A549 (cell line): ENCODE measurements around the gene CMTM4. TPM values are rescaled to one million over a fixed set of nuclear protein-coding genes. Genes with fewer than 3 reads are reported as not detected.

Source experiments
- ATAC-seq, 2 experiments: fragments of 200-7000 bp in 1 of 2; fragments of >200 bp in 1 of 2; cut with Nextera tagmentation in 1 of 2; cut with Tn5 transposase in 1 of 2; 3 replicates each; pipeline versions ENCODE4 v1.8.0 to v1.9.1; 2018 to 2020; ENCODE audit warnings: mild to moderate bottlenecking in 1 of 2, moderate library complexity in 1 of 2
- CTCF ChIA-PET: fragments of 300-600 bp; sonication (Branson Sonifier 250); formaldehyde crosslinking; extraction: SDS; loops from one replicate; lab custom pipeline; 2021; ENCODE audit warnings: antibody characterized with exemption, inconsistent platforms; lab: Yijun Ruan, JAX
- POLR2A ChIA-PET: fragments of 350-600 bp; formaldehyde crosslinking; extraction: SDS; loops from one replicate; lab custom pipeline; 2021; ENCODE audit warnings: antibody characterized with exemption, inconsistent platforms; lab: Yijun Ruan, JAX
- DNase-seq, 2 experiments: peaks; one replicate each; pipeline versions ENCODE4 v3.0.0 to v3.0.0-alpha.2; 2011 to 2016; ENCODE audit warnings: low read depth in 1 of 2, low spot score in 1 of 2
- FAIRE-seq: peaks from 2 replicates; lab custom pipeline; 2011; peaks lifted over from hg19 to GRCh38; lab: Jason Lieb, UNC
- H3K27ac ChIP-seq, 2 experiments: fragments of >200 bp; sonication (Bioruptor Twin); formaldehyde crosslinking; 3 replicates each; pipeline ENCODE4 v1.5.1; 2016 to 2017
- H3K4me1 ChIP-seq: fragments of >200 bp; sonication (Bioruptor Twin); formaldehyde crosslinking; 3 replicates; pipeline ENCODE4 v1.6.1; 2016
- H3K4me2 ChIP-seq: fragments of >200 bp; sonication (Bioruptor Twin); formaldehyde crosslinking; 3 replicates; pipeline ENCODE4 v1.6.1; 2016
- H3K4me3 ChIP-seq: fragments of >200 bp; sonication (Bioruptor Twin); formaldehyde crosslinking; 3 replicates; pipeline ENCODE4 v1.5.1; 2016
- H3K9me3 ChIP-seq: fragments of >200 bp; sonication (Bioruptor Twin); formaldehyde crosslinking; 3 replicates; pipeline ENCODE4 v1.6.1; 2016
- ATOH8 ChIP-seq: fragments of 250-450 bp; sonication (Bioruptor Pico); IDR thresholded peaks from 2 replicates; pipeline ENCODE4 v1.5.0; 2020; ENCODE audit warnings: low read depth, mild to moderate bottlenecking, moderate library complexity
- CBX2 ChIP-seq: fragments of 200-600 bp; sonication (generic); IDR thresholded peaks from 2 replicates; pipeline ENCODE4 v1.6.1; 2016; ENCODE audit warnings: low read depth, mild to moderate bottlenecking, borderline replicate concordance
- CEBPB ChIP-seq, 2 experiments: fragments of >200 bp in 1 of 2; sonication (Bioruptor Twin) in 1 of 2; formaldehyde crosslinking in 1 of 2; IDR thresholded peaks; 2 replicates each; pipeline ENCODE4 v1.6.1; 2012 to 2016
- CHD2 ChIP-seq: fragments of 150-350 bp; IDR thresholded peaks from 2 replicates; pipeline ENCODE4 v1.6.1; 2014; ENCODE audit warnings: low read length; ENCODE audit not compliant: partially characterized antibody
- CHD4 ChIP-seq: fragments of 200-600 bp; sonication (generic); IDR thresholded peaks from 2 replicates; pipeline ENCODE4 v1.6.1; 2016; ENCODE audit warnings: antibody characterized with exemption, mild to moderate bottlenecking, borderline replicate concordance
- CTCF ChIP-seq: fragments of >200 bp; sonication (Bioruptor Twin); formaldehyde crosslinking; IDR thresholded peaks from 3 replicates; pipeline ENCODE4 v1.5.1; 2016
- EHMT2 ChIP-seq: fragments of 200-600 bp; sonication (generic); IDR thresholded peaks from 2 replicates; pipeline ENCODE4 v1.6.1; 2016; ENCODE audit warnings: antibody characterized with exemption, low read depth, mild to moderate bottlenecking, moderate library complexity
- ESRRA ChIP-seq: fragments of 150-350 bp; IDR thresholded peaks from 2 replicates; pipeline ENCODE4 v1.6.1; 2014; ENCODE audit warnings: mild to moderate bottlenecking, low read length, borderline replicate concordance
- HEYL ChIP-seq: fragments of 250-450 bp; sonication (Bioruptor Pico); IDR thresholded peaks from 2 replicates; pipeline ENCODE4 v1.8.0; 2021; ENCODE audit warnings: mild to moderate bottlenecking, moderate library complexity
- HOXA7 ChIP-seq: fragments of 250-450 bp; sonication (Bioruptor Pico); IDR thresholded peaks from 2 replicates; pipeline ENCODE4 v1.5.0; 2020; ENCODE audit warnings: mild to moderate bottlenecking, moderate library complexity
- HOXB5 ChIP-seq: fragments of 250-450 bp; sonication (Bioruptor Pico); IDR thresholded peaks from 2 replicates; pipeline ENCODE4 v1.5.0; 2020; ENCODE audit warnings: mild to moderate bottlenecking, moderate library complexity
- JUN ChIP-seq, 2 experiments: fragments of >200 bp; sonication (Bioruptor Twin); formaldehyde crosslinking; IDR thresholded peaks; 2 replicates in 1 of 2; 3 replicates in 1 of 2; pipeline ENCODE4 v1.6.1; 2016 to 2017
- MAFK ChIP-seq: fragments of 450-650 bp; IDR thresholded peaks from 2 replicates; pipeline ENCODE4 v1.6.1; 2014; ENCODE audit not compliant: partially characterized antibody
- MAZ ChIP-seq: fragments of 150-350 bp; IDR thresholded peaks from 2 replicates; pipeline ENCODE4 v1.6.1; 2014; ENCODE audit warnings: antibody characterized with exemption, low read depth, low read length, borderline replicate concordance
- MYC ChIP-seq: IDR thresholded peaks from 2 replicates; pipeline ENCODE4 v1.6.1; 2012; ENCODE audit warnings: mild to moderate bottlenecking, inconsistent platforms, low read length, improper control_type of control experiment, borderline replicate concordance
- POLR2A ChIP-seq: IDR thresholded peaks from 2 replicates; pipeline ENCODE4 v1.6.1; 2012; ENCODE audit warnings: mild to moderate bottlenecking, low read length
- POLR2AphosphoS2 ChIP-seq: conservative IDR thresholded peaks from 2 replicates; pipeline ENCODE4 v1.6.1; 2012; ENCODE audit warnings: low read length, improper control_type of control experiment, inconsistent platforms
- RAD21 ChIP-seq, 2 experiments: fragments of >200 bp in 1 of 2; sonication (Bioruptor Twin) in 1 of 2; formaldehyde crosslinking in 1 of 2; IDR thresholded peaks in 1 of 2; conservative IDR thresholded peaks in 1 of 2; 2 replicates in 1 of 2; 3 replicates in 1 of 2; pipeline ENCODE4 v1.6.1; 2012 to 2018; ENCODE audit warnings: inconsistent platforms in 1 of 2
- RARB ChIP-seq: fragments of 250-450 bp; sonication (Bioruptor Pico); IDR thresholded peaks from 2 replicates; pipeline ENCODE4 v1.8.0; 2021; ENCODE audit warnings: mild to moderate bottlenecking, moderate library complexity
- SMC3 ChIP-seq: fragments of >200 bp; sonication (Bioruptor Twin); formaldehyde crosslinking; IDR thresholded peaks from 3 replicates; pipeline ENCODE4 v1.6.1; 2018; ENCODE audit warnings: inconsistent platforms
- TP53 ChIP-seq: fragments of 250-450 bp; sonication (Bioruptor Pico); IDR thresholded peaks from 2 replicates; pipeline ENCODE4 v1.5.0; 2021; ENCODE audit warnings: mild to moderate bottlenecking, moderate library complexity
- ZFP36 ChIP-seq: fragments of 450-650 bp; IDR thresholded peaks from 2 replicates; pipeline ENCODE4 v1.6.1; 2014; ENCODE audit warnings: borderline replicate concordance; ENCODE audit not compliant: partially characterized antibody
- ZNF302 ChIP-seq: fragments of 250-450 bp; sonication (Bioruptor Pico); IDR thresholded peaks from 2 replicates; pipeline ENCODE4 v1.9.0; 2021; ENCODE audit warnings: inconsistent platforms, mild to moderate bottlenecking, moderate library complexity
- ZSCAN20 ChIP-seq: fragments of 250-450 bp; sonication (Bioruptor Pico); IDR thresholded peaks from 2 replicates; pipeline ENCODE4 v1.8.0; 2022; ENCODE audit warnings: mild to moderate bottlenecking, moderate library complexity
- WGBS: methylation state at CpG from one replicate; pipeline ENCODE4 v1.1.6; 2017; ENCODE audit errors: missing lambda C conversion rate; 5-methylcytosine and 5-hydroxymethylcytosine counted together
- polyA plus RNA-seq, 4 experiments: library from polyadenylated mRNA; depleted of rRNA in 3 of 4; stranded (reverse); fragments of >200 nt; fragmentation: RNase III in 1 of 4; extraction: RNeasy Plus Mini Kit Qiagen cat#74134 plus additional on column Dnase treatment in 1 of 4; gene quantifications; 2 replicates in 3 of 4; 3 replicates in 1 of 4; pipeline ENCODE4 v1.2.3, GENCODE V29; 2011 to 2017

CMTM4 gene
- polyA plus RNA-seq, 2 of the 4 experiments (the other 2 are of a cell fraction) = 24.8 to 58.6 TPM

- FAIRE-seq (no peak), ATAC-seq (peak; percentile 31 to 37), DNase-seq (peak; percentile 23 to 32)
- WGBS = 7% methylated on average over 7 of the region's 61 CpGs
- ChIA-PET POLR2A (interaction anchor here (2.5 kb wide), 1 partner anchor 53 kb away, joined by 13 read pairs; the partner anchor contains the start of gene CKLF), CTCF (interaction anchor here (0.5 to 6.0 kb wide), 17 partner anchors 12 to 268 kb away, joined by 3 to 42 read pairs (median 3); partner anchors contain the start of gene CMTM2)
- H3K4me1 ChIP-seq = peaks cover 32% of the 10 kb centered on the region
- H3K4me3 ChIP-seq = peak overlapping the region; percentile 86
- peak overlapping the region; percentile 99 for H3K27ac ChIP-seq
- H3K4me2 ChIP-seq = peak overlapping the region; percentile 80
- no peaks in the 10 kb centered on the region for H3K9me3 ChIP-seq
- TF ChIP-seq POLR2AphosphoS2 = no peak
- no peak for TF ChIP-seq MAFK
- no peak for TF ChIP-seq SMC3
- no peak for TF ChIP-seq RARB (CRISPR knock-in tag)
- no peak for TF ChIP-seq HOXA7
- no peak for TF ChIP-seq ZSCAN20 (CRISPR knock-in tag)
- TF ChIP-seq HEYL (CRISPR knock-in tag) = no peak
- no peak for TF ChIP-seq HOXB5 (CRISPR knock-in tag)
- no peak for TF ChIP-seq MYC
- no peak for TF ChIP-seq ESRRA
- TF ChIP-seq MAZ = no peak
- no peak for TF ChIP-seq CBX2
- no peak for TF ChIP-seq ZNF302 (CRISPR knock-in tag)
- no peak for TF ChIP-seq TP53
- TF ChIP-seq EHMT2 = no peak
Measured at GRCh38 chr16:66605177-66605978, 91.2 kb downstream of the CMTM4 start.

- H3K4me2 ChIP-seq = peak within 1 kb of the TSS; percentile 80
- peak; percentile 66 to 74 for ATAC-seq
- peak within 1 kb of the TSS; percentile 99 for H3K27ac ChIP-seq
- peak; percentile 67 to 70 for DNase-seq
- H3K4me1 ChIP-seq = peaks cover 32% of the 10 kb centered on the region
- H3K9me3 ChIP-seq = no peaks in the 10 kb centered on the region
- FAIRE-seq = no peak
- ChIA-PET POLR2A (interaction anchor here (0.9 to 2.5 kb wide), 7 partner anchors 35 to 198 kb away, joined by 3 to 13 read pairs (median 6); partner anchors contain the start of gene CKLF), CTCF (interaction anchor here (0.5 to 1.9 kb wide), 23 partner anchors 13 to 249 kb away, joined by 3 to 11 read pairs (median 3); partner anchors contain the start of gene CMTM2)
- H3K4me3 ChIP-seq = peak within 1 kb of the TSS; percentile 86
- WGBS = 1% methylated on average over 20 of the region's 96 CpGs
- TF ChIP-seq ZFP36 (no peak), CEBPB (IDR thresholded peaks at IDR 0.05) (no peak), MYC (no peak), JUN (IDR thresholded peaks at IDR 0.05) (peak; percentile 43 to 88; a peak in 4 of 5 replicates), ZSCAN20 (CRISPR knock-in tag) (peak; percentile 71; the same call in 1 of the 2 replicates), POLR2A (peak; percentile 44), RAD21 (conservative IDR thresholded peaks at IDR 0.05 in 1 of 2, IDR thresholded peaks at IDR 0.05 in 1 of 2) (peak; percentile 46 to 75), CTCF (peak; percentile 88), CHD2 (no peak), SMC3 (peak; percentile 78), CHD4 (no peak), ATOH8 (no peak)
- TF ChIP-seq, all 56 proteins: peak for 6
Measured at GRCh38 chr16:66604376-66605176, 92.0 kb downstream of the CMTM4 start, which contains the start of gene CMTM3. Gene CMTM3 (plus strand): TSS chr16:66604704. CDS start chr16:66604806, 102 bp downstream.
